WI38 (cell line): Measurements from ENCODE around the gene TRMT61A.
A peak's percentile ranks its signal among the peaks of the same experiment; 100 is the strongest.
"Not testable (repeated sequence)": the region's sequence is repeated elsewhere in the genome, so short reads cannot be mapped to it uniquely, and the experiment has no call there.

Experiments
- H3K4me3 ChIP-seq: 2 replicates; pipeline ENCODE4 v1.5.1; 2011; ENCODE audit warnings: low read depth, mild to moderate bottlenecking, control low read depth, low read length
- TF ChIP-seq, protein P1 (sequence below): IDR thresholded peaks from 2 replicates; pipeline ENCODE4 v1.5.1; 2012; ENCODE audit warnings: low read depth, mild to moderate bottlenecking, control low read depth, low read length

TRMT61A gene

DNA sequence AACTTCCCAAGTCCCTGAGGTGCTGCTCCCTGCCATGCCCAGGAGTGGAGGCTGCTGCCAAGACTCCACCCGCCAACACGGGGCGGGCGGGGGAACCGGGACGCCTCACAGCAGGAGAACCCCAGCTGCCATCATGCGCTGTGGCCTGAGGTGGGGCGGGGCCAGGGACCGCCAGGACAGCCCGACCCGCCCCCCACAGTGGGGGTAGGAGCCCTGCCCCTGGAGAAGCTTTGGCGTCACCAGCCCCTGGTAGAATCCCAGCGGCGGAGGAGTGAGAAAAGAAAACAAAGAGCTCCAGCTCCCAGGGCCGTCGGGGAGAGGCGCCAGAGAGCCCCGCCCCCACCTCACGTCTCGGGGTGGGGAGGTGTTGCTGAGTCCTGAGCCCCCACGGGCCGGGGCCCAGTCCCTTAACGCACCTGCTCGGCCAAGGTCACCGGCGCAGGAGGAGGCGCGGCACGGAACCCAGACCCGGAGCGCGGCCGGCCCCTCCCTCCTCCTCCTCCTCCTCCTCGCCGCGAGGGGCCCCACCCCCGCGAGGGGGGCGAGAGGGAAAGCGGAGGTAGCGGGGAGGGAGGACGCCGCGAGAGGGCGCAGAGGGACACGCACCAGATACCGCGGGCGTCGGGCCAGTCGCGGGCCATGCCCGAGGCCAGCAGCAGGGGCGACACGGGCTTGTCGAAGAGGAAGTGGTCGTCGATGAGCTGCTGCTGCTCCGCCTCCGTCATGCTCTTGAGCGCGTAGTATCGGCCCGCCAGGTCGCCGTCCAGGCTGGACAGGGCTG is 8.1 kb upstream of the TRMT61A start:
- peak overlapping the region; percentile 53 for H3K4me3 ChIP-seq
- TF ChIP-seq, protein P1, sequence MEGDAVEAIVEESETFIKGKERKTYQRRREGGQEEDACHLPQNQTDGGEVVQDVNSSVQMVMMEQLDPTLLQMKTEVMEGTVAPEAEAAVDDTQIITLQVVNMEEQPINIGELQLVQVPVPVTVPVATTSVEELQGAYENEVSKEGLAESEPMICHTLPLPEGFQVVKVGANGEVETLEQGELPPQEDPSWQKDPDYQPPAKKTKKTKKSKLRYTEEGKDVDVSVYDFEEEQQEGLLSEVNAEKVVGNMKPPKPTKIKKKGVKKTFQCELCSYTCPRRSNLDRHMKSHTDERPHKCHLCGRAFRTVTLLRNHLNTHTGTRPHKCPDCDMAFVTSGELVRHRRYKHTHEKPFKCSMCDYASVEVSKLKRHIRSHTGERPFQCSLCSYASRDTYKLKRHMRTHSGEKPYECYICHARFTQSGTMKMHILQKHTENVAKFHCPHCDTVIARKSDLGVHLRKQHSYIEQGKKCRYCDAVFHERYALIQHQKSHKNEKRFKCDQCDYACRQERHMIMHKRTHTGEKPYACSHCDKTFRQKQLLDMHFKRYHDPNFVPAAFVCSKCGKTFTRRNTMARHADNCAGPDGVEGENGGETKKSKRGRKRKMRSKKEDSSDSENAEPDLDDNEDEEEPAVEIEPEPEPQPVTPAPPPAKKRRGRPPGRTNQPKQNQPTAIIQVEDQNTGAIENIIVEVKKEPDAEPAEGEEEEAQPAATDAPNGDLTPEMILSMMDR = peak; percentile 52

DNA sequence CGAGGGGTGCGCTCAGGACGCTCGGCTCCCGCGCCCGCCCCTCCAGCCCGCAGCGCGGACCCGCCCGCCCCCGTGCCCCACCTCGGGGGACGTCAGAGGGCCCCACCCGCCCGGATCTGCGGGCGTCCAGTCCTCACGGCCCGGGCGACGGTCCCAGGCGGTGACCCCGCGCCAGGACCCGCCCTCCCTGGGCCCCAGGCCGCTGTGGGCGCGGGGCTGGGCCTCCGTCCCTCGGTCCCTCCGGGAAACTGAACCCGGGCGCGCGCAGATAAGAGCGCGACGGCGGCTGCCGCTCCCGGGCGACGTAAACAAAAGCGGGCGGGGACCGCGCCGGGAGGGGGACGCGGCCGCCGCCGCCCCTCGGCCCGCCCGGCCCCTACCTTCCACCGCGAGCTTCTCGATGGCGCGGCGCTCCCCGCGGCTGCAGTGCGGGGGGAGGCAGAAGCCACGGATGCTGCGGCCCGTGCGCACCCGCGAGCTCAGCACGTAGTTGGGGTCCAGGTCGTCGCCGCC is 7.5 kb upstream of the TRMT61A start:
- peak overlapping the region; percentile 53 for H3K4me3 ChIP-seq
- TF ChIP-seq, protein P1 = no peak

DNA sequence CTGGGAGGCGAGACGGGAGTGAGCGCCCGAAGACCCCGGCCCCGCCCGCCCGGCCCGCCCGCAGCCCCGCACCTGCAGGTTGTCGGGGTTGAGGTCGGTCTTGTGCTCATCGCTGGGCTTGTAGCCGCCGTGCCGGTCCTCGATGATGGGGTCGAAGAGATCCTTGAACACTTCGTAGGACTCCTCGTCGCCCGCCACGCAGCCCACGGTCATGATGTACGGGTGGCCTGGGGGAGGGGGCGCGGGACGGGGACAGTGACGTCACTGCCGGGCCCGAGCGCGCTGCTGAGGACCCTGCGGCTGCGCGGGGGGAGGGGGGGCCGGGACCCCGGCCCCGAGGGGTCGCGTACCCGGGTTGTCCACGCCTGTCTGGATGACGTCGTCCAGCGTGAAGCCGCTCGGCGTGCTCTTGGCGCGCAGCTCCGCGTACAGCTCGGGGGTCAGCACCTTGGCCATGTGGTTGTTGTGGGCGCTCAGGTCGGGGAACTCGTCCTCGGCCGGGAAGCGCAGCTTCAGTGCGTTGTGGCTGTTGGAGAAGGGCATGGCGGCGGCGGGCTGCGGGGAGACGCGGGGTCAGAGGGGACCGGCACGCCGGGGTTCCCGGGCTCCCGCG is 6.9 kb upstream of the TRMT61A start:
- TF ChIP-seq, protein P1 = no peak
- H3K4me3 ChIP-seq = peak overlapping the region; percentile 53

DNA sequence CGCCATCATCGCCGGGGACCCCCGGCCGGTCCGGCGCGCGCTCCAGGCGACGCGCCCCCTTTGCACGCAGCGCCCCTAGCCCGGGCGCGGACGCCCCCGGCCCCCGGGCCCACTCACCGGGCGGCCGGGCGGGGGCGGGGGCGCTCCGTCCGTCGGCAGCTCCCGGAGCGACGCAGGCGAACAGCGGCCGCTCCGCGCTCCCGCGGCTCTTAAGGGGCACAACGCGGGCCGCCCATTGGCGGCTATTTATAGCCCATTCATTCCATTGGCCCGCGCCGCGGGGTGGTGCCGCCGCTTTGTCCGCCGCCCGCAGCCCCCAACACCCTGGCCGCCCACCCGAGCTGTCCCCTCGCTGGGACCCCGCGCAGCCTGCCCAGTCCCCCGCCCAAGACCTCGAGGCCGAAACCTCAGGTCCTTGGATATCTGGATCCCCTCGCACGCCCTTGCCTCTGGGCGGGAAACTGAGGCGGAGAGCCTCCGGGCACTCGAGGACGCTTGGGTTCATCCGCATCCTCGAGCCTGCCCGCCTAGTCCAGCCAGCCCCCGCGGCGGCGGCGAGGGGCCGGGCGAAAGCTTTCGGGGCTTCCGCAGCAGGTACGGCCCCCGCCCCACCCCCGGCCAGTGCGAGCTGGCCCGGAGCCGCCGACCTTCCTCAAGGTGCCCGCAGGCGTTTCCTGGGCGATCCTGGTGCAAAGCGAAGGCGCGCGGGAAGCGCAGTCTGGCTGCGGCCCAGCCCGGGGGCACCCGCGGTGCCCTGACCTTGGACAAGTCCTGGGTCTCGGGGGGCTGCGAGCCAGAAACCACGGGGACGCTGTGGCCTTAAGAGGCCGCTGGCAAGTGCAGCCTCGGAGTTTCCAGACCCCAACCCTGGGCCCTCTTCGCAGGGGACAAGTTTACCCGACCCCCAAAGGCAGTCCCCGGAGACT is 6.1 kb upstream of the TRMT61A start, which contains the start of gene CKB:
CKB (minus strand) TSS at position 182 of the 926 bp plus-strand sequence. CDS start 337 bp downstream, outside the sequence.
- peak within 1 kb of the TSS; percentile 53 for H3K4me3 ChIP-seq
- TF ChIP-seq, protein P1 = no peak

DNA sequence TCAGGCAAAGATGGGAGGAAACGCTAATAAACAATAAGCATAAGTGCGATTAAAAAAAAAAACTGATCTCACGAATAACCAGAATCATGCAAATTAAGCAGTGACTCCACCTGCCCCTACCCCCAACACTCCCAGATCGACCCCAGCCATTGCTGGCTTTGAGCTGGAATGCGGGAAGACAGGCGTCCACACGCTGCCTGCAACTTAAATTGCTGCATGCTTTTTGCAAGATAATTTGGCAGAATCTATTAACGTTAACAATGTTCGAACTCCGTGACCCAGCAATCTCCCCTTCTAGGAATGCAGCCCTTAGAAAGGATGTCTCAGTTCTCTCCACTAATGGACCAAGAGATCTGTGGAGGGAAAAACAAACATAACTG is 5.4 kb upstream of the TRMT61A start:
- H3K4me3 ChIP-seq = no peak overlapping the region
- TF ChIP-seq, protein P1 = no peak

DNA sequence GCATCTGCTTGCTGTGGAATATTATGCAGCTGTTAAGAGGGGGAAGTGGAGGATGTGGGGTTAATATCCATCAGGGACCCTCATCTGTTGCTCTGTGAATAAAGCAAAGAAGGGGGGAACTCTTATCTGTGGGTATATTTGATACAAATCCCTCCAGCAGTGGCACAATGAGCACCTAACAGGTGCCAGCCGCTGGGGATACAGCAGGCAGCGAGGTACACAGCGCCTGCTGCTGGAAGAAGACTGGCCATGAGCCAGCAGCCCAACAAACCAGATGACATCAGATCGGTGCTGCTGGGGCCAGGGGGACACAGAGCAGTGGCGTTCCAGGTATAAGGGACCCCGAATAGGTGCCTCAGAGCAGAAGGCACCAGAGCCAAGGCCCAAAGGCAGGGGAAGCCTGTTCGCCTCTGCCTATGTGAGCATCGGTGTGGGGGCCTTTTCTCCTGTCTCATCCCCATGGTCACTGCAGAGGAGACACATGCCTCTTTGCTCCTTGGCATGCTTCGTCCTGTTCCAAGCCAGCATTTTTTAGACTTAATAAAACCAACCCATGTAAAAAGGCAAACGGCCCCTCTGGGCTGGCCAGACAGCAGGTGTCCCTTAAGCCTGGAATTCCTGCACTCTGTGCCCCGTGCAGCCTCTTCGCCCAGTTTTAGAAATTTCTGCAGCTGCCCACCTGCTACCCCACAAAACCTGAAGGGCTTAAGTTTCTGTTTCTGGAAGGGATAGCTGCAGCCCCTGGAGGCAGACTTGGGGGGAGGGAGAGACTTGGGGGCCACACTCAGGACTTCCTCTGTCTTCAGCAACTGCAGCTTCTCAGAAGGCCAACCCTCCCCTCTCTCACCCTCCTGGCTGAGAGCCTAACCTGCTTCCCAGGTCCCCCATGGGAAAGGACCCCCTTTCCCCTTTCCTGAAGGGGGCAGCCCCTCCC is 4.7 kb upstream of the TRMT61A start:
- TF ChIP-seq, protein P1 = no peak
- H3K4me3 ChIP-seq = no peak overlapping the region

DNA sequence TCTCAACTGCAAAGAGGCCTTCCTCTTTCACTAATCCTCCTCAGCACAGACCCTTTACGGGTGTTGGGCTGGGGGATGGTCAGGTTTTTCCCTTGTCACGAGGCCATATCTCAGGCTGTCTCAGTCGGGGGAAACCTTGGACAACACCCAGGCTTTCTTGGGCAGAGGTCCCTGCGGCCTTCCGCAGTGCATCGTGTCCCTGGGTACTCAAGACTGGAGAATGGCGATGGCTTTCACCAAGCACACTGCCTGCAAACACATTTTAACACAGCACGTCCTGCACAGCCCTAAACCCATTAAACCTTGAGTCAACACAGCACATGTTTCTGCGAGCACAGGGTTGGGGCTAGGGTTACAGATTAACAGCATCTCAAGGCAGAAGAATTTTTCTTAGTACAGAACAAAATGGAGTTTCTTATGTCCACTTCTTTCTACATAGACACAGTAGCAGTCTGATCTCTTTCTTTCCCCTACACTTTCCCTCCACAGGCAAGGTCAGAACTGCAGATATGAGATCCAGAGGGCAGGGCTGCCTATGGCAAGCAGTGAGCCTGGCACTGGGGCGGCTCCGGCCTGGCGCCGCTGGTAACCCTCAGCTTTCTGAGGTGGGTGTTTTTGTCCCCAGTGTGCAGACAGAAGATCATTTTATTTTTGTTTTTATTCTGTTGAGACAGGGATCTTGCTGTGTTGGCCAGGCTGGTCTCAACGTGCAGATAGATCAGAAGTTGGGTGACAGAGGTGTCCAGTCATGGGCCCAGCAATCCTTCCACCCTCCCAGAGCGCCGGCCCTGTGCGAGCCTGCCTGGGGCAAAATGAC is 3.4 kb upstream of the TRMT61A start:
- not testable (repeated sequence) for H3K4me3 ChIP-seq
